ENCODE measurements around the gene SH3PXD2A. TPM values are rescaled to one million over a fixed set of nuclear protein-coding genes. Genes with fewer than 3 reads are reported as not detected.

Gene SH3PXD2A
- total RNA-seq, 1 donor from 2014 or later: 36.8 TPM

DNA sequence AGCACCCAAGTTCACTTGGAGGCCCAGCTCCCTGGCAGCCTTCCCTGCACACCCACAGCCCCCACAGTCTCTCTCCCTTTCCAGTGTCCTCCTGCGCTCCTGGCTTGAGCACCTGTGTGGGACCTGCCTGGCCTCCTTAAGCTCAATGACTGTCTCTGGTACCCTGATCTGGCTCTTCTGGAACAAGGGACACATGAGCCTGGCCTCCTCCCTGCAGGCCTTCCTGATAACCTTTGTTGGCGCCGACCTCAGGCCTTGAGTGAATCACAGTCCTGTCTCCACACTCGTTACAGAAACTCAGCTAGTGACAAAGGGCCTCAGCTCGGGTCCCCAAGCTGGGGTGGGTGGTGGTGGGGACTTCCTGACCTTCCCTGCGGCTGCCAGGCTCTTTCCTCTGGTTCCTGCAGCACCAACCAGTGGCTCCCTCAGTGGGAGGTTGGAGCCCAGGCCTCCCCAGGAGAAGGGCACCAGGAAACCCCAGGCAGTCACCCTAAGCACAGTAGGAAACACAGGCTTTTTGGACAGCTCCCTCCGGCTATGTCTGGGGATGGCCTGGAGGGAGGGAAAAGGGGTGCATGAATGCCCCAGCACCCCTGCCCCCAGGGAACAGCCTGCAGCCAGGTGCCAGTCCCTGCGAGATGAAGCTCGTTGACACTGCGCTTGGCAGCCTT lies 147.3 kb downstream of the SH3PXD2A start:
- no peaks in the 10 kb centered on the region for H3K9me3 Mint-ChIP-seq
- H3K4me3 Mint-ChIP-seq: no peak overlapping the region
- DNase-seq (ENCODE audit: low spot score in 2 of 2, unreplicated experiment in 2 of 2): no peak
- H3K4me1 Mint-ChIP-seq: peaks cover 2% of the 10 kb centered on the region
- H3K27ac Mint-ChIP-seq: no peak overlapping the region
- no peaks in the 10 kb centered on the region for H3K27me3 Mint-ChIP-seq (ENCODE audit: low read depth)
- TF ChIP-seq, protein P1, sequence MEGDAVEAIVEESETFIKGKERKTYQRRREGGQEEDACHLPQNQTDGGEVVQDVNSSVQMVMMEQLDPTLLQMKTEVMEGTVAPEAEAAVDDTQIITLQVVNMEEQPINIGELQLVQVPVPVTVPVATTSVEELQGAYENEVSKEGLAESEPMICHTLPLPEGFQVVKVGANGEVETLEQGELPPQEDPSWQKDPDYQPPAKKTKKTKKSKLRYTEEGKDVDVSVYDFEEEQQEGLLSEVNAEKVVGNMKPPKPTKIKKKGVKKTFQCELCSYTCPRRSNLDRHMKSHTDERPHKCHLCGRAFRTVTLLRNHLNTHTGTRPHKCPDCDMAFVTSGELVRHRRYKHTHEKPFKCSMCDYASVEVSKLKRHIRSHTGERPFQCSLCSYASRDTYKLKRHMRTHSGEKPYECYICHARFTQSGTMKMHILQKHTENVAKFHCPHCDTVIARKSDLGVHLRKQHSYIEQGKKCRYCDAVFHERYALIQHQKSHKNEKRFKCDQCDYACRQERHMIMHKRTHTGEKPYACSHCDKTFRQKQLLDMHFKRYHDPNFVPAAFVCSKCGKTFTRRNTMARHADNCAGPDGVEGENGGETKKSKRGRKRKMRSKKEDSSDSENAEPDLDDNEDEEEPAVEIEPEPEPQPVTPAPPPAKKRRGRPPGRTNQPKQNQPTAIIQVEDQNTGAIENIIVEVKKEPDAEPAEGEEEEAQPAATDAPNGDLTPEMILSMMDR (IDR thresholded peaks at IDR 0.05; ENCODE audit: unreplicated experiment): no peak
- no peaks in the 10 kb centered on the region for H3K36me3 Mint-ChIP-seq

DNA sequence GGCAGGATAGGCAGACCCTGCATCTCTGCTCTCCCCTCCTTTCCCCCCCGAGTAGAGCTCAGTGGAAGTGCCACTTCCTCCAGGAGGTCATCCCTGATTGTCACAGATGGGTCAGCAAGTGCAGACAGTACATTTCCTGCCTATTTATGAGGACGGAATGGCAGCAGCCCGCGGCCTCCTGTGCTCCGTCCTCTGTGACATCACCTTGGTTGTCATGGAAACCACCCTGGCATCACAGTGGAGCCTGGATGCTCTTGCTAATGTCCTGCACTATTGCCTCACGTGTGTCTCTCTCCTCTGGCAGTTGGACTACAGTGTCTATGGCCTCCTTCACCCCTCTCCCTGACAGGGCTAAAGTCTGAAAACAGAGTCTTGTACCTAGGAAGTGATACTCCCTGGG lies 148.6 kb downstream of the SH3PXD2A start:
- H3K4me1 Mint-ChIP-seq: no peaks in the 10 kb centered on the region
- no peaks in the 10 kb centered on the region for H3K27me3 Mint-ChIP-seq (ENCODE audit: low read depth)
- no peak overlapping the region for H3K4me3 Mint-ChIP-seq
- DNase-seq (ENCODE audit: low spot score in 2 of 2, unreplicated experiment in 2 of 2): no peak
- no peaks in the 10 kb centered on the region for H3K36me3 Mint-ChIP-seq
- H3K27ac Mint-ChIP-seq: no peak overlapping the region
- TF ChIP-seq, protein P1 (IDR thresholded peaks at IDR 0.05; ENCODE audit: unreplicated experiment): no peak
- H3K9me3 Mint-ChIP-seq: no peaks in the 10 kb centered on the region

DNA sequence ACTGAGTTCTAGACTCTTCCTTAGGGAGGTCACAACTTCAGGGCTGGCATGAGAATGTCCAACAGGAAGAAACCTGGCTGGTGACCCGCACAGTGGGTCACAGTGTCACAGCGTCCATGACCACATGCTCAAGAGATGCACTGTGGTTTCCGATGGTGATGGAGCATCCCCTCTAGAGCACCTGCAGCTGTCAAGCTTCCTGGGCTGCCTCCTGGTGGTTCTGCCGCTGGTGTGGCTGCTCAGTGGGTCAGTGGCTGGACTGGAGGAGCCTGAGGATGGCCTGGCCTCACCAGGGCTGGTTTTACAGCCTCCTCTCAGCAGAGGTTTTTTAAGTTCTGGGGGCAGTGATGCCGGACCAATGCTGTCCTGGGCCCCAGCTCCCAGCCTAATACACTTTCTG lies 149.3 kb downstream of the SH3PXD2A start:
- DNase-seq (ENCODE audit: low spot score in 2 of 2, unreplicated experiment in 2 of 2): no peak
- Mint-ChIP-seq H3K27me3 (ENCODE audit: low read depth) (no peaks in the 10 kb centered on the region), H3K36me3 (no peaks in the 10 kb centered on the region), H3K27ac (no peak overlapping the region), H3K4me1 (no peaks in the 10 kb centered on the region), H3K4me3 (no peak overlapping the region), H3K9me3 (no peaks in the 10 kb centered on the region)
- TF ChIP-seq, protein P1 (IDR thresholded peaks at IDR 0.05; ENCODE audit: unreplicated experiment): no peak

DNA sequence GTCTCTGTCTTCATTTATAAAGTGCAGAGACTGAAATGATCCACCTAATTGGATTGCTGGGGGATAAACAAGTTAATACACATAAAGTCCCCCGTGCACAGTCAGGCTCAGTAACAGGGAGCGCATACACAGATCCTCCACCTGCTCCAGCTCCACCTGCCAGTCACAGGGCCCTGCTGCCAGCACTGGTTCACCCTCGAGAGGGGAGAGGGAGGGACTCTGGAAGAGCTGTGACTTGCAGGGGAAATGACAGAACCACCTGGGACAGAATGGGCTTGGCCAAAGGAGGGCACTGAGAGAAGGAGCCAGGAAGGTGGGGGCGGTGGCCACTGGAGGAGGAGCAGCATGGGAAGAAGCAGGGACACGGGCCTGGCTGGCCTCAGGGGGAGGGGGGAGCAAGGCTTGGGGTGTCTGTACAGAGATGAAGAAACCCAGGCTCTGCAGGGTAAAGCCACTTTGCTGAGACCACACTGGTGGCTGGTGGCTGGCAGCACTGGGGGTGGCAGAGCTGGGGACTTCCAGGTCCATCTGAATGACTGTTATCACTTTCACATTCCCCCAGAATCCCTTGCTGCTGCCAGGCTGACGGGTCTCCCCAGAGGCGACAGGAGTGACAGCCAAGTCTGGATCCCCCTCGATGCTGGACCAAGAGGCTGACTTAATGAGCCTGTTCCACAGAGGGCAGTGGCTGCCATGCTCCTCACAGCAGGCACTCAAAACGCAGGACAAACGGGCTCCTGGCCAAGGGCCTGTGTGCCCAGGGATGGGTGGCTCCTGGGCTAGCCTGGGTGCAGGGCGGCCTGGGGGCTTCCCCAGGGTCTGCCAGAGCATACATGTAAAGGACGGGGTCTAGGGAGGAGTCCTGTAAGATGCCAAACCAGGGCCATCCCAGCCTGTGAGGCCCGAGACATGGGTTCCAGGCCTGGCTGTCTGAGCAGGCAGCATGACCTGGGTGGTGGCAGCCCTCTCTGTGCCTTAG lies 151.1 kb downstream of the SH3PXD2A start:
- DNase-seq (ENCODE audit: low spot score in 2 of 2, unreplicated experiment in 2 of 2): no peak
- Mint-ChIP-seq H3K27me3 (ENCODE audit: low read depth) (no peaks in the 10 kb centered on the region), H3K27ac (no peak overlapping the region), H3K4me3 (no peak overlapping the region), H3K9me3 (no peaks in the 10 kb centered on the region), H3K36me3 (no peaks in the 10 kb centered on the region), H3K4me1 (no peaks in the 10 kb centered on the region)
- TF ChIP-seq, protein P1 (IDR thresholded peaks at IDR 0.05; ENCODE audit: unreplicated experiment): no peak

DNA sequence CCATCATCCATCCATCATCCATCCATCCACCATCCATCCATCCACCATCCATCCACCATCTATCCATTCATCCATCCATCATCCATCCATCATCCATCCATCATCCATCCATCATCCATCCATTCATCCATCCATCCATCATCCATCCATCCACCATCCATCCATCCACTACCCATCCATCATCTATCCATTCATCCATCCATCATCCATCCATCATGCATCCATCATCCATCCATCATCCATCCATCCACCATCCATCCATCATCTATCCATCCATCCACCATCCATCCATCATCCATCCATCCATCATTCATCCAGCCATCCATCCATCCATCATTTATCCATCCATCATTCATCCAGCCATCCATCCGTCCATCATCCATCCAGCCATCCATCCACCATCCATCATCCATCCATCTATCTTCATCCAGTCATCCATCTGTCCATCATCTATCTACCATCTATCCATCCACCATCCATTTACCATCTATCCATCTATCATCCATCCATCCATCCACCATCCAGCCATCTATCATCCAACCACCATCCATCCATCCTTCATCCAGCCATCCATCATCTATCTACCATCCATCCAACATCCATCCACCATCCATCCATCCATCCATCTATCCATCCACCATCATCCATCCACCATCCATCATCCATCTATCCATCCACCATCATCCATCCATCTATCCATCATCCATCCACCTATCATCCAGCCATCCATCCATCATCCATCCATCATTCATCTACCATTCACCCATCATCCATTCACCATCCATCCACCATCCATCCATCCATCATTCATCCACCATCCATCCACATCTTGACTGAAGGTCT lies 153.8 kb downstream of the SH3PXD2A start:
- H3K27ac Mint-ChIP-seq: no peak overlapping the region
- DNase-seq (ENCODE audit: low spot score in 2 of 2, unreplicated experiment in 2 of 2): no peak
- peaks cover 4% of the 10 kb centered on the region for H3K4me1 Mint-ChIP-seq
- no peaks in the 10 kb centered on the region for H3K27me3 Mint-ChIP-seq (ENCODE audit: low read depth)
- no peaks in the 10 kb centered on the region for H3K36me3 Mint-ChIP-seq
- TF ChIP-seq, protein P1 (IDR thresholded peaks at IDR 0.05; ENCODE audit: unreplicated experiment): no peak
- no peak overlapping the region for H3K4me3 Mint-ChIP-seq
- no peaks in the 10 kb centered on the region for H3K9me3 Mint-ChIP-seq

Data from mesothelial cell of epicardium (in vitro differentiated cells).